Stimulated activated CD4-positive, alpha-beta T cell treated with anti-CD3 and anti-CD28 coated beads, Interleukin-15, amount 100 ng/mL, for 1 hour (primary cell): ENCODE data around the gene CABP1.
"Not testable (repeated sequence)": the region's sequence is repeated elsewhere in the genome, so short reads cannot be mapped to it uniquely, and the experiment has no call there.

ENCODE experiments used
- DNase-seq, 2 donors: peaks; one replicate each; pipeline ENCODE4 v3.0.0-alpha.2; 2020; ENCODE audit warnings: low read depth in 1 of 2, low spot score in 1 of 2

CABP1 gene

GRCh38 chr12:120639771-120640721 is at the start of gene CABP1:
Gene CABP1 (plus strand): TSS chr12:120640626. CDS start chr12:120640686, 60 bp downstream.
- DNase-seq: peak; percentile 31 to 71

- no peak for DNase-seq
Observed at GRCh38 chr12:120590741-120591407, 49.6 kb upstream of the CABP1 start.

DNA sequence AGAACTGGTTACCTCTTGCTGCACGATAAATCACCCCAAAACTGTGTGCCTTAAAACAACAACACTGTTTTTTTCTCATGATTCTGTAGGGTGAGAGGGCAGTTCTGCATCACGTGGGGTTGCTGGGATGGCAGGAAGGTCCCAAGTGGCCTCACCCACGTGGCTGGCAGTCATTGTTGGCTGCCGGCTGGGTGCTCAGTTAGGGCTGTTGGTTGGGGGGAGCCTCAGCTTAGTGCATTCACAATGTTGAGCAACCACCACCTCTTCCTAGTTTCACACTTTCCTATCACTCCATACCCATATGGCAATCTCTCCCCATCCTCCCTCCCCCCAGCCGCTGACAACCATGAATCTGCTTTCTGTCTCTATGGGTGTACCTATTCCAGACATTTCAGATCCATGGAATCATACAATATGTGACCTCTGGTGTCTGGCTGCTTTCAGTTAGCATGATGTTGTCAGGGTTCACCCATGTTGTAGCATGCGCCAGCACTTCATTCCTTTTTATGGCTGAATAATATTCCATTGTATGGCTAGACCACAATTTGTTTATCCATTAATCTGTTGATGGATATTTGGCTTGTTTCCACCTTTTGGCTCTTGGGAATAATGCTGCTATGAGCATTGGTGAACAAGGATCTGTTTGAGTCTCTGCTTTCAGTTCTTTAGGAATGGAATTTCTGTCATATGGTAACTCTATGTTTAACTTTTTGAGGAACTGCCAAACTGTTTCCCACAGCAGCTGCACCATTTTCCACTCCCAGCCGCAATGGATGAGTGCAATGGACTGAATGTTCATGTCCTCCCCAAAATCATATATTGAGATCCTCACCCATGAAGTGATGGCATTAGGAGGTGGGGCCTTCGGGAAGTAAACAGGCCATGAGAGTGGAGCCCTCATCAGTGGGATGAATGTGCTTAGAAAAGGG is 48.0 kb upstream of the CABP1 start:
- no peak for DNase-seq

- DNase-seq: no peak
Observed at GRCh38 chr12:120596901-120597300, 43.5 kb upstream of the CABP1 start.

DNA sequence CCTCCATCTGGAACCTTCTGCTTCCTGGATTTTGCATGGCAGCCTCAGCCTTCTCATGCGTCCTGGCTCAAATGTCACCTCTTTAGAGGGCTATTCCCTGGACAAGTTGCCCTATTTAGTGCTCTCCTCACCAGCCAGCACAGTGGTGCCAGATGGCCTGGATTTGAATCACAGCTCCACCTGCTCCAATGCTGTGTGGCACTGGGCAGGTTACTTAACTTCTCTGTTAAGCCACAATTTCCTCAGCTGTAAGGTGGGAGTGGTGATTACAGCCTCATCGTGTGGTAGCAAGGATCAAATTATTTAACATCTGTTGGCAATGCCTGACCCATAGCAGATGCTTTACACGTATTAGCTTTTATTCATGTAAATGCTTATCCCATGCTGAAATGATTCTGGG is 42.6 kb upstream of the CABP1 start:
- no peak for DNase-seq

- no peak for DNase-seq
Observed at GRCh38 chr12:120598674-120599463, 41.6 kb upstream of the CABP1 start.

DNA sequence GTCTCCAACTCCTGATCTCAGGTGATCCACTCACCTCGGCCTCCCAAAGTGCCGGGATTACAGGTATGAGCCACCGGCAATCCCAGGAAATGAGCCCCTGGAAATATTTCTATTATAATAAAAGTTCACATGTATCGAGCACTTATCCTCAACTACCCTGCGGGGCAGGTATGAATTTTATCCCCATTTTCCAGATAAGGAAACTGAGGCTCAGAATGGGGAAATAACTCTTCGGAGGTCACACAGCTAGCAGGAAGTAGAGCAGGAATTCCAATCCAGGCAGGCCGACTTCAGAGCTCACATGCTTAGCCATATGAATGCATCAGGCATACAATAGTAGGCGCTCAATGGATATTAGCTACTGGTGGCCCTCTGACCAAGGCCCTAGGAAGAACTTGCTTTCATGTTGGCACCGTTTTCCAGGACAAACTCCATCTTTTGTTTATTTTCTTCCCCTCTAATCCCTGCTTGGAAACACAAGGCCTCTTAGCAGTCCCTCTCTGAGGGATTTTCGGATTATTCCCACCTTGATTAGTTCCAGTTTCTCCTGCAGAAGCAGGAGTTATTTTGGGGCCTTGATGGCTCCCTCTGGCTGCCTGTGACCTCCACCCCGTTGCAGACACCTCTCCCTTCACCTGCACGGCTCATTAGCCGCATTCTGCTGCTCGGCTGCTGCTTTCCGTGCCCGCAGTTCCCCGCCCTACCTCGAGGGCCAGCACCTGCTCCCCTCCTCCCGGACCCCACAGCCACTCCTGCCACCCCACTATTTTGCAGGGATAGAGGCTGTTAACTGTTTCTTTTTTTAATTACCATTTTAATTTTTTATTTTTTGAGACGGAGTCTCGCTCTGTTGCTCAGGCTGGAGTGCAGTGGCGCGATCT is 40.5 kb upstream of the CABP1 start:
- no peak for DNase-seq

GRCh38 chr12:120602416-120602815 is 38.0 kb upstream of the CABP1 start:
- DNase-seq: not testable (repeated sequence)

DNA sequence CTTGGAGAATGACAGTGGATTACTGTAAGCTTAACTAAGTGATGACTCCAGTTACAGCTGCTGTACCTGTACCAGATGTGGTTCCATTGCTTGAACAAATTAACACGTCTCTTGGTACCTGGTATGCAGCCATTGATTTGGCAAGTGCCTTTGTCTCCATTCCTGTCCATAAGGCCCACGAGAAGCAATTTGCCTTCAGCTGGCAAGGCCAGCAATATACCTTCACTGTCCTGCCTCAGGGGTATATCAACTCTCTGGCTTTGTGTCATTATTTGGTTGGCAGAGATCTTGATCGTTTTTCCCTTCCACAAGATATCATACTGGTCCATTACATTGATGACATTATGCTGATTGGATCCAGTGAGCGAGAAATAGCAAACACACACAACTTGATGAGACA is 29.9 kb upstream of the CABP1 start:
- DNase-seq: no peak

GRCh38 chr12:120611534-120611933 is 28.9 kb upstream of the CABP1 start:
- not testable (repeated sequence) for DNase-seq

- DNase-seq: no peak
Observed at GRCh38 chr12:120614848-120615247, 25.6 kb upstream of the CABP1 start.

GRCh38 chr12:120617193-120617592 is 23.2 kb upstream of the CABP1 start:
- not testable (repeated sequence) for DNase-seq

- not testable (repeated sequence) for DNase-seq
Observed at GRCh38 chr12:120617767-120618166, 22.7 kb upstream of the CABP1 start.

DNA sequence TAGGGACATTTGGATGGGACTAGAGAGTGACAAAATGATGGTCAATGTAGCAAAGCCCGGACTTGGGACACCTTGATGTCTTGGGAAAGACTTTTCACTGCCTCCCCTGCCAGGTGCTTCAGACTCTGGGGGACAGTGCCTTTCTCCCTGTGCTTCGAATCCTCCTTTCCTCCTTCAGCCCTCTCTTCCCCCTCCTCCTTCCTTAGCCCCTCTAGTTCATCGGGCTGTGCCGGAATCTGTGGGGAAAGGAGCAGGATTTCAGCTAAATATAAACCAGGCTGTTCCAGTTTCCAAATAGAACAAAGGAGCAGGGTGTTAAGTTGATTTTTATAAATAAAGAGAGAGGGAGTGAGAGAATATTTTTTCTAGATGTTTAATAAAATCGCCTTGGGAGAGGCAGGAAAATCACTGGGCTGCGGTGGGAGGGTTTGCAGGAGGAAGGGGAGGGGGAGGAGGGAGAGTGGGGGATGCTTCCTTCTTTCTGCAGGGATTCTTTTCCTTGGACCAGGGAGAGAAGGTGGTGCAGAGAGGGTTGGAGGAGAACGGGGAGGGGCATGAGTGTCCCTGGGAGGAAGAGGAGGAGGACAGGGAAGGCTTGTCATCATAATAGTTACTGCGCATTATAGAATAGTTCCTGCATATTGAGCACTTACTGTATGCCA is 21.3 kb upstream of the CABP1 start:
- no peak for DNase-seq

DNA sequence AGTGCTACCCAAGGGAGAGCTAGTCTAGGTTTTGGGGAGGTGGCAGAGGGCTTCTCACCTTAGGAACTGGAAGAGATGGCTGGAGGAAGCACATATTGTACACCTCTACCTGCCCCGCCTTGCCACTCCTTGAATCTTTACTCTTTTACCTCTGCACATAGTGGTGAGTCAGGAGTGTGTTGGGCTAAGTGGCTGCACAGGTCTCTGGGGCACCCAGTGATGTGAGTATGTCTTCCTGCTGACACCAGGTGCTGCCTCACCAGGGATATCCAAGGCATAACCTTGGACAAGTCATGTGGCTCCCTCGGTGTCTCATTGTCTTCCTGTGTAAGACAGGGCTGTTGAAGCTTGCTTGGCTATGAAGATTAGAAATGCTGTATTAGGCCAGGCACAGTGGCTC is 19.8 kb upstream of the CABP1 start:
- no peak for DNase-seq

DNA sequence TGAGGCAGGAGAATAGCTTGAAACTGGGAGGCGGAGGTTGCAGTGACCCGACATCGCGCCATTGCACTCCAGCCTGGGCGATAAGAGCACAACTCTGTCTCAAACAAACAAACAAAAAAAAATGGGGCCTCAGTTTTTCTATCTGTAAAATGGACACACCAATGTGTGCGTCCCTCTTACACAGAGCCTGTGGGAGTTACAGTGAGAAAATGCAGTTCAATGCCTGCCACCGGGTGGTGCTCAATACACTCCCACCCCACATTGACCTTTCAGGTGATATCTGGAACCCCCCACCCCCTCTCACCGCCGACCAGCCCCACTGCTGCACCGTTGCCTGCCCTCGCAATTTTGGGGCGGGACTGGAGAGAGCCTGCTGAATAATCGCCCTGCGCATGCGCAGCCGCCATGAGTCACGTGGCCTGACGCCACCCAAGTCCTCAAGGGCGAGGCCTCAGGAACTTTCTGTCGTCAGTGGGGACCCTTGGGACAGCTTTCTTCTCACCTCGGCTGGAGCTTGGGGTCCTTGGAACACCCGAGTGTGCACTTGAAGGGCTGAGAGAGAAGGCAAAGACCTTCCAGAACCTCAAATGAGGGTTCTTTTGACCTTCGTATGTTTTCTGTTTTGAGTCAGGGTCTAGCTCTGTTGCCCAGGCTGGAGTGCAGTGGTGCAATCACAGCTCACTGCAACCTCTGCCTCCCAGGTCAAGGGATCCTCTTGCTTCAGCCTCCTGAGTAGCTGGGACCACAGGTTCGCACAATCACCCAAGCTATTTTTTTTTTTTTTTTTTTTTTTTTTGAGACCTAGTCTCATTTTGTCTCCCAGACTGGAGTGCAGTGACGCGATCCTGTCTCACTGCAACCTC is 14.6 kb upstream of the CABP1 start:
- no peak for DNase-seq

GRCh38 chr12:120628919-120629318 is 11.5 kb upstream of the CABP1 start:
- no peak for DNase-seq
